Measurements from ENCODE around the gene ABHD16B. TPM values are rescaled to one million over a fixed set of nuclear protein-coding genes. Genes with fewer than 3 reads are reported as not detected.
A peak's percentile ranks its signal among the peaks of the same experiment; 100 is the strongest.
"Not testable (repeated sequence)": the region's sequence is repeated elsewhere in the genome, so short reads cannot be mapped to it uniquely, and the experiment has no call there.

Gene ABHD16B
- total and polyA plus RNA-seq, 9 donors = not detected

DNA sequence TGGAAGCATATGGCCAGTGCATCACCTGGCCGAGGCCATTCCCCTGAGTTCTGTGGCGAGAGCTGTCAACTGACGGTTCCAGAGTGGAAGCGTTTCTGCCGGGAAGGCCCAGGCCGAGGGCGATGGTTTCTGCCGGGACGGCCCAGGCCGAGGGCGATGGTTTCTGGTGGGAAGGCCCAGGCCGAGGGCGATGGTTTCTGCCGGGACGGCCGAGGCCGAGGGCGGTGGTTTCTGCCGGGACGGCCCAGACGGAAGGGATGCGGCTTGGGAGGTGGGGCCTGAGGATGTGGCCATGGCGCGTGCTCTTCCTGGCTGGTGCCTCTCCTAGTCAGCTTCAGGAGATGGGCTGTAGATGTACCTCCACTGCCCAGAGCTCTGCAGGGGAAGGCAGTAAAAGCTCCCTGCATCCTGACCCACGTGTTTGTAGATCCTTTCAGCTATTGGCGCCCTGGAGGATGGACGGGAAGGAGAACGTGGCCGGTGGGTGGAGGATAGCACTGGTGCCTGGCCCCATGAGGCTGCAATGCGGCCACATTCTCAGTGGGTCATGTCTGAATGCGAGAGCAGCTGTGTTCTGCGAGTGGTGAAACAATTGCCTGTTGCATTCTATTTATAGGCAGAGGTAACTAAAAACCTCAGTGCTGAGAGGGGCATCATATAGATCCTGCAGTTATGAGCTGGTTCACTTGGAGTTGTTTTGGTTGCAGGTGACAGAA is 16.6 kb downstream of the ABHD16B start:
- H3K4me1 ChIP-seq (ENCODE audit: control insufficient read depth, insufficient read depth, low read length) = peaks cover 26% of the 10 kb centered on the region
- peak overlapping the region; percentile 77 for H3K27ac ChIP-seq (ENCODE audit: low read length)
- H3K27me3 ChIP-seq (ENCODE audit: control insufficient read depth, insufficient read depth, low read length) = no peaks in the 10 kb centered on the region
- 89% methylated on average over 32 of the region's 32 CpGs for WGBS (ENCODE audit: insufficient coverage)
- H3K4me3 ChIP-seq (ENCODE audit: low read length) = no peak overlapping the region
- H3K9me3 ChIP-seq (replicated peaks; ENCODE audit: control insufficient read depth, low read depth, low read length) = no peaks in the 10 kb centered on the region
- H3K36me3 ChIP-seq (ENCODE audit: control insufficient read depth, insufficient read depth, low read length) = peaks cover 75% of the 10 kb centered on the region
- DNase-seq = peak; percentile 40

DNA sequence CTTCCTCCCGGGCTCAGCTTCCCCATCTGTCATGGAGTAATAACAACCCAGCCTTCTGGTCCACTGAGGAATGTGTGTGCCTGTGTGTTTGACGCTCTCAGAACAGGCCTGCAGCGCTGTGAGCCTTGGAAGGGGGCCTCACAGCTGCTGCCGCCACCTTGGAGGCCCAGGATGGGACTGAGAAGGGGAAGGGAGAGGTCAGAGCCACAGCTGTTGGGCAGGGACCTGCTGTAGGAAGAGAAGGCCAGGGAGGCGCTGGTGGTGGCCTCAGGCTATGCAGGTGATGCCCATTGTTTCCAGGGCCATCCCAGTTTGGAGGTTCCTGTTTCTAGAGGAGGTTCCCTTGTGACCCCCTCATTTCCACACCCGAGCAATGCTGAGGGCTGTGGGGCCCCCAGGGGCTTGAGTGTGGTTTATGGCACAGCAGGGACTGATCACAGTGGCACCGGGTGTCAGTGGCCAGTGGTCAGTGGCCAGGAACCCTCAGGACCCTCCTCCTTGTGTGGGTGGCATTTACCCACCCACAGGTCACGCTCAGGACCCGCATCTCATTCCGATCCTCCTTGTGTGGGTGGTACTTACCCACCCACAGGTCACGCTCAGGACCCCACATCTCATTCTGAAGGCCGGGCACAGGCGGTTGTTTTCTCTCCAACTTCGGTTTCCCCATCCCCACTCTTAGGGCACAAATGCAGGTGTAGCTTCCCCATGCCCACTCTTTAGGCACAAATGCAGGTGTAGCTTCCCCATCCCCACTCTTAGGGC is 17.8 kb downstream of the ABHD16B start:
- peak; percentile 65 for DNase-seq
- Histone ChIP-seq H3K9me3 (replicated peaks; ENCODE audit: control insufficient read depth, low read depth, low read length) (no peaks in the 10 kb centered on the region), H3K4me1 (ENCODE audit: control insufficient read depth, insufficient read depth, low read length) (peaks cover 35% of the 10 kb centered on the region), H3K4me3 (ENCODE audit: low read length) (no peak overlapping the region), H3K27me3 (ENCODE audit: control insufficient read depth, insufficient read depth, low read length) (no peaks in the 10 kb centered on the region), H3K27ac (ENCODE audit: low read length) (peak overlapping the region; percentile 77), H3K36me3 (ENCODE audit: control insufficient read depth, insufficient read depth, low read length) (peaks cover 78% of the 10 kb centered on the region)
- WGBS (ENCODE audit: insufficient coverage) = 71% methylated on average over 12 of the region's 14 CpGs

DNA sequence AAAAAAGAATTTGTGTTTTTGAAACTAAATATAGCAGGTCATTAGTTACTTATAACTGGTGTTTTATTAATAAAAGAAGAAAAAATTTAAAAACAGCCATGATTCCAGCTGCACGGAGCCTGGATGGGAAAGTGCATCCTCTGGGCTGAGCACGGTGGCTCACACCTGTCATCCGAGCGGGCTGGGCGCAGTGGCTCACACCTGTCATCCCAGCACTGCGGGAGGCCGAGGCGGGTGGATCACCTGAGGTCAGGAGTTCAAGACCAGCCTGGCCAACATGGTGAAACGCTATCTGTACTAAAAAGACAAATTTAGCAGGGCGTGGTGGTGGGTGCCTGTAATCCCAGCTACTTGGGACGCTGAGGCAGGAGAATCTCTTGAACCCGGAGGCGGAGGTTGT is 19.6 kb downstream of the ABHD16B start:
- H3K27ac ChIP-seq (ENCODE audit: low read length); DNase-seq; H3K4me3 ChIP-seq (ENCODE audit: low read length); H3K27me3 ChIP-seq (ENCODE audit: control insufficient read depth, insufficient read depth, low read length); H3K9me3 ChIP-seq (replicated peaks; ENCODE audit: control insufficient read depth, low read depth, low read length): not testable (repeated sequence)
- H3K4me1 ChIP-seq (ENCODE audit: control insufficient read depth, insufficient read depth, low read length) = peaks cover 50% of the 10 kb centered on the region
- peaks cover 79% of the 10 kb centered on the region for H3K36me3 ChIP-seq (ENCODE audit: control insufficient read depth, insufficient read depth, low read length)
- WGBS (ENCODE audit: insufficient coverage) = 87% methylated on average over 13 of the region's 13 CpGs

DNA sequence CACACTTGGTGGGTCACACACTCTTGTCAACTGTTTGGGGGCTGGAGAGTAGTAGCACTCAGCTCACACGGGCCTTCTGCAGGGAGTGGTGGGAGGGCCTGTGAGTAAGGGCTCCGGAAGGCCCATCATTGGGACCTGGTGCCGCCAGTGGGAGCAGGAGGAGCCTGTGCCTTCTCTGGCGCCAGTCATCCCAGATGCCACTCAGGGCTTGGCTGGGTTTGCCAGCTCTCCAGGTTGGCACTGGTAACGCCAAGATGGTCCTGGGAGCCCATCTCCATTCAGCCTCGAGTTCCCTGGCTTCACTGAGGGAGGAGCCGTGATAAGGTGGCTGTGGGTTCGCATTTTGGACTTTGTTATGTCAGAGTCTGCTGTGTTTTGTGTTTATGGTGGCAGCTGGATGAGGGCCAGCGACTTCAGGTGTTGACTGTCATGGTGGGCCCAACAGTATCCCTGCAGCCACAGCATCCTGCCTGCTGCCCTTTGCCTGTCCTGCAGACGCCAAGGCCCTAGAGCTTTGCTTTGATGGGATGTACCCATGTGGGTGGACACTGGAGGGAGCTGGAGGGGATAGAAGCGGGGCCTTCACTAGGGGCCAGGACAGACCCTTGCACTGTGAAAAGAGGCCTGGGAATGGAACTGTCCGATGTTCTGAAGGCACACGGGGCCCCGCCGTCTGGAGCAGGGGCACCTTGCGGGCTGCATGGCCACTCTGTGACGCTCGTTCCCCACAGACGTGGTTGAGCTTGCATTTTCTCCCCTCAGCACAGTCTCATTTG is 20.3 kb downstream of the ABHD16B start:
- Histone ChIP-seq H3K4me3 (ENCODE audit: low read length) (no peak overlapping the region), H3K4me1 (ENCODE audit: control insufficient read depth, insufficient read depth, low read length) (peaks cover 46% of the 10 kb centered on the region), H3K27ac (ENCODE audit: low read length) (no peak overlapping the region), H3K36me3 (ENCODE audit: control insufficient read depth, insufficient read depth, low read length) (peaks cover 75% of the 10 kb centered on the region), H3K9me3 (replicated peaks; ENCODE audit: control insufficient read depth, low read depth, low read length) (no peaks in the 10 kb centered on the region), H3K27me3 (ENCODE audit: control insufficient read depth, insufficient read depth, low read length) (no peaks in the 10 kb centered on the region)
- WGBS (ENCODE audit: insufficient coverage) = 82% methylated on average over 17 of the region's 19 CpGs
- DNase-seq = no peak

DNA sequence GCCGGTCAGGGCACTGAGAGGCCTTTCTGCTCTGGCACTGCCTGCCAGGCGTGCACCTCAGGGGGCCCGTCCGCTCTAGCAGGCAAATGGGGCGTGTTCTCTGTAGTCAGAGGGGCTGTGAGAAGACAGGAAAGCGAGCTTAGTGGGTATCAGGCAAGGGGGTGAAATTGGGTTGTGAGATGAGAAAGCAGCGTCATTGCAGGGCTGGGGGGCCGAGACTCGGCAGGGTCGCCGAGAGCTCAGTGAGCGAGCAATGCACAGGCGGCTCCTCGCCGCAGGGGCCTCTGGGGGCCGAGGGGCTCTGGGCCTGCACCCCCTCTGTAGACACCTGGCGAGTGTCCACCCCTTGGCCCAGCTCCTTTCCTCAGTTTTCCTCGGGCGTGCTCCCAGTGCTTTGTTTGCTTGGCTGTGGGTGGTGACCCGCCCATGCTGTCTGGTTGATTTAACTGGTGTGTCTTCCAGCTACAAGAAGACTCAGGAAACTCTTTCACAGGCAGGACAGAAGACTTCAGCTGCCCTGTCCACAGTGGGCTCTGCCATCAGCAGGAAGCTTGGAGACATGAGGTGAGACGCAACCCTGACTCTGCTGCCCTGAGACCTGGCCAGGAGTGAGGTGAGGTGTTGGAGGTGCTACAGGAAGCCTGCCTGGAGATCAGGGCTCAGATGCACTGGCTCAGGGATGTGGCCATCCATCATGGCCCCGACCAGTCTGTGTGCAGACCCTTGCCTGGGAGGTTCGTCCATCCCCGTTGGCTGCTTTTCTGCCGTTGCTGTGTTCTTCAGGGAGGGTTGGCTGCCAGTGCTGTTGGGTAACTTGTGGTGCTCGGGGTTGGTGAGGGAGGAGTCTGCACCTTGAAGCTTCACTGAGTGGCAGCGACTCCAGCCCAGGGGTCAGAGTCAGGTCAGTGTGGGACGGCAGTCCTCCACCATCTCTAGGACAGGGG is 21.2 kb downstream of the ABHD16B start:
- 83% methylated on average over 23 of the region's 28 CpGs for WGBS (ENCODE audit: insufficient coverage)

DNA sequence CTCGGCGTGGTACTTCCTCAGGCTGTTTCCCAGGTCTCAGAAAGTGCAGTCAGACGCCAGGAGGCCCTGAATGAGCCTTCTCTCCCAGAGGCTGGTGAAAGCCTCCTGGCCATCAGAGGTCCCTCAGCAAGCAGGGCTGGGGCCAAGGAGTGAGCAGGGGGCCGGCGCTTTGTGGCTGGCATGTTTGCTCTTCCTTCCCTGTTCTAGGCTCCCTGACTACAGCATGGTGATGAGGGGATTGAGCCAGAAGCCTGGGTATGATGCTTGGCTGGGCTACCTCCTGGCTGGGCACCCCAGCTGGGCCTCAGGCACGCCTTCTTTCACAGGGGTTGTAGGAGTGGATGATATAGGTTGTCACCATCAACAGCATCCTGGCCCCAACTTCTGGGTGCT is 21.9 kb downstream of the ABHD16B start:
- Histone ChIP-seq H3K9me3 (replicated peaks; ENCODE audit: control insufficient read depth, low read depth, low read length) (no peaks in the 10 kb centered on the region), H3K36me3 (ENCODE audit: control insufficient read depth, insufficient read depth, low read length) (peaks cover 79% of the 10 kb centered on the region), H3K27ac (ENCODE audit: low read length) (no peak overlapping the region), H3K4me1 (ENCODE audit: control insufficient read depth, insufficient read depth, low read length) (peaks cover 37% of the 10 kb centered on the region), H3K4me3 (ENCODE audit: low read length) (no peak overlapping the region), H3K27me3 (ENCODE audit: control insufficient read depth, insufficient read depth, low read length) (no peaks in the 10 kb centered on the region)
- DNase-seq = no peak
- 93% methylated on average over 3 of the region's 6 CpGs for whole genome bisulfite sequencing (ENCODE audit: insufficient coverage)

More for the DNA sequence above, 21.2 kb downstream of the ABHD16B start:
- peaks cover 43% of the 10 kb centered on the region for H3K4me1 ChIP-seq (ENCODE audit: control insufficient read depth, insufficient read depth, low read length)
- no peaks in the 10 kb centered on the region for H3K27me3 ChIP-seq (ENCODE audit: control insufficient read depth, insufficient read depth, low read length)
- H3K4me3 ChIP-seq (ENCODE audit: low read length) = no peak overlapping the region
- H3K27ac ChIP-seq (ENCODE audit: low read length) = no peak overlapping the region
- H3K9me3 ChIP-seq (replicated peaks; ENCODE audit: control insufficient read depth, low read depth, low read length) = no peaks in the 10 kb centered on the region
- no peak for DNase-seq
- H3K36me3 ChIP-seq (ENCODE audit: control insufficient read depth, insufficient read depth, low read length) = peaks cover 79% of the 10 kb centered on the region

DNA sequence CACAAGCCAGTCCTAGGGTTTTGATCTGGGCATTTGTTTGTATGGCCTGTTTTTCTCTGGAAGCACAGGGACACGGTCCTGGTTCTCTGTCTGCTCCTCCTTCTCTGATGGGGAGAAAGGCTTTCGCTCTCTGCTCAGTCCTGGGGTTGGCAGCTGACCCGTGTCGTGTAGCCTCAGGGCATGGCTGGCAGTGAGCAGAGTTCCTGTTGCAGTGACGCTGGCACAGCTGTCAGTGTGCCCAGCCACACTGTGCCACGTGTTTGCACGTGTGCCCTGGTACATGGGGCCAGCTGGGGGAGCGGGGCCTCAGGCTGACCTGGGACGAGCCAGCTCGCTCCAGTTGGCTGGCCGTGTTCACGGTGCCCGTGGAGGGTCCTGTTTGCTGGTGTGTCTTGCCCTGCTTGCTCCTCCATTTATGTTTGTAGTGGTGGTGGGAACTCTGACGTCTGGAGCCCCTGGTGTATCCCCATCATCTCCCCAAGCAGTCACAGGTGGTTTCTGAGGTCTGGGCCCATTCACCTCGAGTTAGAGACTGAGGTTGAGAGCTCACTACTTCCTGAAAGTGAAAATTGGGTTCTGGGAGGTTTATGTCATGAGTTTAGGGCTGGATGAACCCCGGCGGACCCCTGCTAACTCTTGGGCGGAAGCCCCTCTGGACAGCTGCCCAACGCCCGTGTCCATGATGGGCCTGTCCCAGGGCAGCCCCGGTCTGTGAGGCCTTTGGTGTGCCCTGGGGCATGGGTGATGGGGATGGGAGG is 23.4 kb downstream of the ABHD16B start:
- 82% methylated on average over 17 of the region's 21 CpGs for WGBS (ENCODE audit: insufficient coverage)
- no peak overlapping the region for H3K4me3 ChIP-seq (ENCODE audit: low read length)
- H3K27me3 ChIP-seq (ENCODE audit: control insufficient read depth, insufficient read depth, low read length) = no peaks in the 10 kb centered on the region
- DNase-seq = peak; percentile 48
- peak overlapping the region; percentile 80 for H3K27ac ChIP-seq (ENCODE audit: low read length)
- peaks cover 24% of the 10 kb centered on the region for H3K4me1 ChIP-seq (ENCODE audit: control insufficient read depth, insufficient read depth, low read length)
- no peaks in the 10 kb centered on the region for H3K9me3 ChIP-seq (replicated peaks; ENCODE audit: control insufficient read depth, low read depth, low read length)
- peaks cover 80% of the 10 kb centered on the region for H3K36me3 ChIP-seq (ENCODE audit: control insufficient read depth, insufficient read depth, low read length)

DNA sequence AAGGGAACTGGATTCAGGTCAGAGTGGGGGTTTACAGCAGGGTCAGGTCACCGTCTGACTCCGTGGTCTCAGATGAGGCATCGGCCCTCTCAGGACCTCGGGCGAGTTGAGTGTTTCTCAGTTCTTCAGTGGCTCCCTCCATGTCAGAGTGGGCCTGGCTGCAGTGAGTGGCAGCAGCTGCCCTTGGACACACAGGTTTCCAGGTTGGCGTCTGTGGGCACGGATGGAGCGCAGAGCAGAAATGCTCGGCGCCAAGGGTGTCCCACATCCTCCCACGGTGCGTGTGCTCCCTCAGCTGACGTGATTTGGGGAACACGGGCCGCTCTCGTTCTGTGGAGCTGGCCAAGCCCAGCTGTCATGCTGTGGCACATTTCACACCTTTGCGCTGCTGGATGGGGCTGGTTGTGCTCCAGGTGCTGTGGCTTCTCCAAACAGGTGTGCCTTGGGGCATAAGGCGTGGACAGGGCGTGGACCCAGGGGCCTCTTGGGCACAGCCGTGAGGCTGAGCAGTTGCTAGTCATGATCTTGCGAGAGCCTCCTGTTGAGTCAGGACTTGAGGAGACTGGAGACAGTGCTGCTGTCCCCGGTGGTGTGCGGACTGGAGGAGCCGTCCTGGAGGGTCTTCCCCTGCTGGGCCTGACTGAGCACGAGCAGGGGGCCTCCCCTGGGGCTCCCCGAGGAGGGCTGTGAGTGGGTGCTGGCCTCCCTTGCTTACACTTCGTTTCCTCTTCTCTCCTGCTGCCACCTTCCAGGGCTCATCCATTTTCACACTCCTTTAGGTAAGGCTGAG is 24.2 kb downstream of the ABHD16B start:
- no peak for DNase-seq
- no peak overlapping the region for H3K4me3 ChIP-seq (ENCODE audit: low read length)
- peaks cover 85% of the 10 kb centered on the region for H3K36me3 ChIP-seq (ENCODE audit: control insufficient read depth, insufficient read depth, low read length)
- H3K27ac ChIP-seq (ENCODE audit: low read length) = peak overlapping the region; percentile 80
- WGBS (ENCODE audit: insufficient coverage) = 93% methylated on average over 24 of the region's 27 CpGs
- H3K27me3 ChIP-seq (ENCODE audit: control insufficient read depth, insufficient read depth, low read length) = no peaks in the 10 kb centered on the region
- H3K9me3 ChIP-seq (replicated peaks; ENCODE audit: control insufficient read depth, low read depth, low read length) = no peaks in the 10 kb centered on the region
- peaks cover 24% of the 10 kb centered on the region for H3K4me1 ChIP-seq (ENCODE audit: control insufficient read depth, insufficient read depth, low read length)
